ENCODE results near the gene TM4SF20.
"Not testable (repeated sequence)": the region's sequence is repeated elsewhere in the genome, so short reads cannot be mapped to it uniquely, and the experiment has no call there.

Gene TM4SF20

GRCh38 chr2:227398684-227399670 lies 19.9 kb upstream of the TM4SF20 start:
- no peak for DNase-seq

DNA sequence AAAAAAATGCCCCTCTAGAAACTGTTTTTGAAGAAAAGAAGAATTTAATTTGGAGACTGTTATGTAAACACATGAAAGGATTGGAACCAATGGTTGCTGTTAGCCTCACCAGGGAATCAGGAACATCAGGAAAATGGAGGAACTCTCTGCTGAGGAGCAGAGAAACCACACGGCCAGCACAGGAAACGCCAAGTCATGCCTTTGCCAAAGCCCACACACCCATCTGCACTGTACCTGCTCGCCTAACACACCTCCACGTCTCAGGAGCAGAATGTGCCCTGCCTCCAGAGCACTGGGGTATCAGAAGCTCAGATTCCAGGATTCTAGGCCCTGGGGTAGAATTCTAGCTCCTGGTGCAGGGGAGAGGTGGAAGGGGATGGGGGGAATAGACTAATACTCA lies 18.5 kb upstream of the TM4SF20 start:
- no peak for DNase-seq

DNA sequence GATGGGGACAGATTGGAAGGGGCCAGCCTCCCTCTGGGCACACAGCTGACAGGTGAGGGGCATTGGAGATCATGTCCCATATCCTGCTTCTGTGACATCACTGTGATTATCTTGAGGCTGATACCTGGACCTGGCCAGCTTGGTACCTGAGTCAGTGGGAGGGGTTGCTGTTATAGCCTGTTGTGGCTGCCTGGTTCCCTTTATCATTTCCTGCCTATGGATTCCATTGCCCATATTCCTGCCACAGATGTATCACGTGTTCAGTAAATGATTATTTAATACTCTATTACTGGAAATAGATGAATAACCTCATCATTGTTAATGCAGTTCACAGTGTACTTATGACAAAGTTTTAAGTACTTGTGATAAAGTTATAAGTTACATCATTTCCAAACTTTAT lies 16.4 kb upstream of the TM4SF20 start:
- DNase-seq, result no peak

- DNase-seq, result no peak
These were observed 15.3 kb upstream of the TM4SF20 start for GRCh38 chr2:227394401-227394800.

DNA sequence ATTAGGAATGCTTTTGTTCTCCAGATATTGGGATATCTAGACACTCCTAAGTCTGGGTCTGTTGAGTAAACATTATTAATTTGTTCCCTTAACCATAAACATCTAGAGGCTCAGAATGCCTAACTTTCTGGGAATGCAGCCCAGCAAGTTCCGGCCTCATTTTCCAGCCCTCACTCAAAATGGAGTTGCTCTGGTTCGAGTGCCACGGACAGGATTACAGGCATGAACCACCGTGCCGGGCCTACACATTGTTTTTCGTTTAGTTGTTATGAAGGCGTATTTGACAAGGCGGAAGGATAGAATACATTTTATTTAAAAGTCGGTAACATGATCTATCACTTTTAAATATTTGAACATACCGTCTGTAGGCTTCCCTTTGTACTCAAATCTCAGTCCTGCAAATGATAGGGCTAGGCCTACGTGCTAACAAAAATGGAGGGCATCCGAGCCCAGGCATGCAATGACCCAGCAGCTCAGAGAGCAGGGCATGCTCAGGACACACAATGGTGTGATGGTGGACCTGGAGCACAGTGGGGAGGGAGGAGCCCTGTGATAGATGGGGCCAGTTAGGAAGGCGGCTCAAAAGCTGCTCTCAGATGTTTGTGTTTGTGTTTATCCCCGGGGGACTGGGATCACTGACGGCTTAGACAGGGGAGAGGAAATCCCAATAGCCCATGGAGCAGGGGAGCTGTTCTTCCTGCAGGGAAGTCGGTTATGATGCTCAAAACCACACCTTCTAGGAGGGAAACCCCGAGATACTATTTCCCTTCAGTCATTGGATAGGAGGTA lies 11.6 kb upstream of the TM4SF20 start:
- DNase-seq, result no peak

- DNase-seq, result no peak
These were observed 10.6 kb upstream of the TM4SF20 start for GRCh38 chr2:227389661-227390060.

- DNase-seq, result no peak
These were observed 10.1 kb upstream of the TM4SF20 start for GRCh38 chr2:227389231-227389630.

DNA sequence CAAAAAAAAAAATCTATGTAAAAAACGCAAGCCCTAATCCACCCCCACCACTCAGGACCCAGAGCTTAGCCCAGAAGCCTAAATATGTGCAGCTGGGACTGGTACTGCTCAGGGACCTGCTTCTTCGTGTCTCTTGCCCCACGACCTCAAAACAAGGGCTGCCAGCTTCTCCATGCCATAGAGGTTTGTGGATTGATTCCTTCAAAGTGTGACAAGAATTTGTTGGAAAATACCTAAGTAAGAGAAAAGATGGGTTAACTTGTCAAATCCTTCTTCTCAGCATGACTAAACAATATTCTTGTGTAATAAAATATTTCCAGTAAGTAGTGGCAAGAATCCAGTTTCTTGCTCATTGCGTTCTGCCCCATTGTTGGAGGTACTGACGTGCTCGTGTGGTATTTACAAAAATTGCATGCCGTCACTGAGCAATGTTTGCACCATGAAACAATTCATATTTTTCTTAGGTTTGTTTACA lies 9.5 kb upstream of the TM4SF20 start:
- DNase-seq, result no peak

GRCh38 chr2:227387583-227387982 lies 8.5 kb upstream of the TM4SF20 start, which contains the start of gene SCYGR1:
Gene SCYGR1, minus strand, starts transcription at chr2:227387949. Its CDS starts 0 bp downstream, at chr2:227387949.
- DNase-seq, result not testable (repeated sequence)

DNA sequence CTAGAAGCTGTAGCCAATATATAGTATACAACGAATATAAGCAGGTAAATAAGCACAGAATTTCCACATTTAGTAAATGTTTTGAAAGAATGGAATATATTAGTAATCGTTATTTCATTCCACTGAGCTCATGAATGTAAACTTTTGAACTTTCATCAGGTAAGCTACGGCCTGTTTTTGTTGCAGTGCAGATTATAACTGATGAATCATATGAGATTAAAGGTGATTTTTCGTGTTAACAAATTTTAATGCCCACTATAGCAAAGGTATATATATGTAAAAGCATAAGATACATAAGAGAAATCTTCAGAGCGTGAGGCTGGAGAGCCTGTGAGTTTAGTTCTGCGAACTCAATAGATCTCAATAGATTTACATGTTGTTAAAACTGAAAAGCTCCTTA lies 7.5 kb upstream of the TM4SF20 start:
- DNase-seq, result no peak

DNA sequence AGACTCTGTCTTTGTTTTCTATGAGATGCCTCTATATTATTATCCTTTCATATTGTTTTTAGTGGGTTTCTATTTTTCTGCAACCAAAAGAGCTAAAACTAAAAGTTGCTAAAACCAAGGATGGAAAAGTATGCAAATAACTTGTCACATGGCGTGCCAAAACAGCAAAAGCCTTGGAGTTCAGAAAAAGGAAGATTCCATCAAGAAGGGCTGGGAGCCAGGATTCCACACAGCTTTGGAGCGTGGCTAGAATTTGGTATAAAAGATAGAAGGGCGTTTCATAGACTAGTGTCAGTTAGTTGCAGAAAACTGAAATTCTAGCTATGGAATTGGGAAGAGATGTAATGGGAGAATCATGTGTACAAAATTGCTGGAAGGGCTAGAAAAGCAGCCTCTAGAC lies 4.6 kb upstream of the TM4SF20 start:
- DNase-seq, result no peak

GRCh38 chr2:227382241-227382835 lies 3.2 kb upstream of the TM4SF20 start:
- not testable (repeated sequence) for DNase-seq

- DNase-seq, result no peak
These were observed 729 bp downstream of the TM4SF20 start for GRCh38 chr2:227378371-227378782.

DNA sequence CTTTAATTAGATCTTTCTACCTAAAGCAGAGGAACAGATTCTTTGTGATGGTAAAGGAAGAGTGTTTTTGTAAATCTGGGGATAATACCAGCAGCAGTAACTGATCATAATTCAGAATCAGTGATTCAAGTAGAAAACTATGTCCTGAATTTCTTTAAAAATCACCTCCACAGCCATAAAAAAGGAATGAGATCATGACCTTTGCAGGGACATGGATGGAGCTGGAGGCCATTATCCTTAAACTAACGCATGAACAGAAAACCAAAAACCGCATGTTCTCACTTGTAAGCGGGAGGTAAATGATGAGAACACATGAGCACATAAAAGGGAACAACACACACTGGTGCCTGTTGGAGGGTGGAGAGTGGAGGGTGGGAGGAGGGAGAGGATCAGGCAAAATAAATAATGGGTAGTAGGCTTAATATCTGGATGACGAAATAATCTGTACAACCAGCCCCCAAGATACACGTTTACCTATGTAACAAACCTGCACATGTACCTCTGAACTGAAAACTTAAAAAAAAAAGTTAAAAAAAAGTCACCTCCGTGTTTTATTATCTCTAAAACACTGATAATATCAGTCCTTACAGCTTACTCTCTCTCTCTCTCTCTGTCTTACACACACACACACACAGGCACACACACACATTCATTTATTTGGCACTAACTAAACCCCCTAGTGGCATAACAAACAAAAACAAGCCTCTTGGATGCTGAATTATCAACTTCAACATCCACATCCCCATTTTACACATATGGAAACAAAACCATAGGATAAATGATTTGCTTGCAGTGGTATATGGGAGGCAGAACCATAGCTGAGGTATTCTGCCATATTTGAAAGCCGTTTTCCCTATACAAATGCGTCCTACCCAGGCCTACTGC lies 1.4 kb downstream of the TM4SF20 start:
- no peak for DNase-seq

- no peak for DNase-seq
These were observed 2.3 kb downstream of the TM4SF20 start for GRCh38 chr2:227376656-227377396.

GRCh38 chr2:227374158-227374557 lies 4.9 kb downstream of the TM4SF20 start:
- DNase-seq, result peak; percentile 12

DNA sequence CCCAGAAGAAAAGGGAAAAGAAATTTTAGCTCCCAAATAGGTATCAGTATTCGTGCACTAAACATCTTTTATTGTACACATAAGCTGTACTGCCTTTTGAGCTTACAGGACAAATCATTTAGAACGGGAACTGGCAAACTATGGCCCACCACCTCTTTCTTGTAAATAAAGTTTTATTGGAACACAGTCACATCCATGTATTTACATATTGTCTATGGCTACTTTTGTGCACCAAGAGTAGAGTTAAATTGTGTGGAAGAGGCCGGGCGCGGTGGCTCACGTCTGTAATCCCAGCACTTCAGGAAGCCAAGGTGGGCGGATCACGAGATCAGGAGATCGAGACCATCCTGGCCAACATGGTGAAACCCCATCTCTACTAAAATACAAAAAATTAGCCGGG lies 5.7 kb downstream of the TM4SF20 start:
- DNase-seq, result no peak

- DNase-seq, result peak; percentile 5
These were observed 8.3 kb downstream of the TM4SF20 start for GRCh38 chr2:227370791-227371312.

DNA sequence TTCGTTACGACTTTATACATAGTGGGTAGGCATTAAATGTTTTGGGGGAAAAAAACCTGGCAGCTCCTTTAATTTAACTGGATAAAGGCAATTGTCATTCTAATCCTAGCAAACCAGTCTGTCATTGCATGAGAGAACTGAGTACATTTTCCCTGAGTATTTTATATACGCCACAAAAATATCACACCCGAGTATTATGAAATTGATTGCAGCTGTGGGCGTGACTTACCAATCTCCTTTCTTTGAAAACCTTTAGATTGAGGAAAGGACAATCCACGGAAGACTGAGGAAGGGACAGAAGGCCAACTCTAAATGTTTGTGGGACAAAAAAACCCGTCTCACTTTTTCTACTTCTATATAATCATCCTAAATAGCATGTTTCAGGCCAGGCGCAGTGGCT lies 9.0 kb downstream of the TM4SF20 start:
- no peak for DNase-seq

DNA sequence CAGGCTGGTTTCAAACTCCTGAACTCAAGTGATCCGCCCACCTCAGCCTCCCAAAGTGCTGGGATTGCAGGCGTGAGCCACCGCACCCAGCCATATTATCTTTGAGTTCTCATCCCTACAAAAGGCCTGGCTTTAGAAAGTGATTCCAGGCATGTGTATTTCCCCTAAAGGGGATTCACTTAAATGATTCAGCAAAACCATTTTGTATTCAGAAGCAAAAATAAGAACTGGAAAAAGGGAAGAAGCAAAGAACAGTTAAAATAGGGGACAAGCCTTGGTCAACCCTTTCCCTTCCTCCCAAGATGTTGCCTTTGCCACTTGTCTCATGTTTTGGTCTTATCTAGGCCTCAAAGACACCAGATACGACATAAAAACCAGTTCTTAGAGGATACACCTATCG lies 10.5 kb downstream of the TM4SF20 start:
- DNase-seq, result no peak

DNA sequence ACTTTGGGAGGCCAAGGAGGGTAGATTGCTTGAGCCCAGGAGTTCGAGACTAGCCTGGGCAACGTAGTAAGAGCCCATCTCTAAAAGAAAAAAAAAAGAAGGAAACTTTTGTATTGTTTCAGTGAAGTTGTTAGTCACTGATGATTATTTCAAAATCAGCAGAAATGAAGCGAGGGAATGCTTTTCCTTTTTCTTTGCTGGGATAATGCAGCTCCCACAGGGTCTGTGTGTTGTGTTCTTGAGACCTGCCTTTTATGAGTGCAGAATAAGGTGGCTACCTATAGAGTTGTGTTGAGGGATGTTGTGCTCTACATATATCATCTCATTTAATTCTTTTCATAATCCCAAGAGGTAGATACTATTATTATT lies 11.7 kb downstream of the TM4SF20 start:
- DNase-seq, result no peak

All from CD4-positive, alpha-beta T cell treated with Interleukin-12 subunit alpha and Interleukin-12 subunit beta, for 1 hour (primary cell).